SK-N-SH (cell line): Measurements from ENCODE around the gene MAGEF1. TPM values are rescaled to one million over a fixed set of nuclear protein-coding genes. Genes with fewer than 3 reads are reported as not detected.

Experiments
- CTCF ChIA-PET: fragments of 300-600, 350-600 bp; formaldehyde crosslinking; extraction: SDS; loops from one replicate; lab custom pipeline; 2021; lab: Yijun Ruan, JAX
- POLR2A ChIA-PET: fragments of 350-600 bp; sonication (Branson Sonifier 250); formaldehyde crosslinking; extraction: SDS; loops from one replicate; lab custom pipeline; 2020; ENCODE audit warnings: antibody characterized with exemption, inconsistent platforms; lab: Yijun Ruan, JAX
- DNase-seq: peaks from one replicate; pipeline ENCODE4 v3.0.0; 2012
- H2AFZ ChIP-seq: fragments of 200-600 bp; sonication (generic); 2 replicates; pipeline ENCODE4 v1.8.1; 2016; ENCODE audit warnings: antibody characterized with exemption, mild to moderate bottlenecking, low read depth
- H3F3A ChIP-seq: fragments of 200-600 bp; sonication (generic); replicated peaks from 2 replicates; pipeline ENCODE3; 2016; ENCODE audit warnings: antibody characterized with exemption, mild to moderate bottlenecking; ENCODE audit not compliant: insufficient read depth
- H3K27ac ChIP-seq, 2 experiments: fragments of 200-500 bp in 1 of 2; fragments of 200-600 bp in 1 of 2; sonication (Bioruptor generic) in 1 of 2; sonication (generic), shearing (Covaris generic) in 1 of 2; 2 replicates each; pipeline versions ENCODE4 v1.5.1 to v1.6.1; 2014 to 2016; ENCODE audit warnings: low read depth in 2 of 2, inconsistent platforms in 1 of 2, low read length in 1 of 2, mild to moderate bottlenecking in 1 of 2, mixed read lengths in 1 of 2
- H3K27me3 ChIP-seq: fragments of 200-600 bp; sonication (generic), shearing (Covaris generic); 2 replicates; pipeline ENCODE4 v1.6.1; 2016; ENCODE audit warnings: mixed run types; ENCODE audit not compliant: insufficient read depth
- H3K36me3 ChIP-seq, 2 experiments: fragments of 200-500 bp in 1 of 2; fragments of 200-600 bp in 1 of 2; sonication (Bioruptor generic) in 1 of 2; sonication (generic) in 1 of 2; replicated peaks in 1 of 2; 2 replicates each; pipeline versions ENCODE3 to v1.5.1; 2014 to 2016; ENCODE audit warnings: low read length in 1 of 2, mild to moderate bottlenecking in 1 of 2; ENCODE audit not compliant: insufficient read depth in 2 of 2, control insufficient read depth in 1 of 2
- H3K4me1 ChIP-seq, 2 experiments: fragments of 200-500 bp in 1 of 2; fragments of 200-600 bp in 1 of 2; sonication (Bioruptor generic) in 1 of 2; sonication (generic), shearing (Covaris generic) in 1 of 2; 2 replicates each; pipeline versions ENCODE4 v1.5.1 to v1.6.1; 2014 to 2016; ENCODE audit warnings: low read depth in 1 of 2, low read length in 1 of 2, mixed run types in 1 of 2; ENCODE audit not compliant: insufficient read depth in 2 of 2, control insufficient read depth in 1 of 2
- H3K4me2 ChIP-seq: fragments of 200-600 bp; sonication (generic), shearing (Covaris generic); 2 replicates; pipeline ENCODE4 v1.6.1; 2017; ENCODE audit warnings: mixed run types
- H3K4me3 ChIP-seq, 2 experiments: fragments of 200-500 bp in 1 of 2; fragments of 200-600 bp in 1 of 2; sonication (Bioruptor generic) in 1 of 2; sonication (generic), shearing (Covaris generic) in 1 of 2; 2 replicates each; pipeline versions ENCODE4 v1.5.1 to v1.8.1; 2014 to 2016; ENCODE audit warnings: low read depth in 2 of 2, inconsistent platforms in 1 of 2, low read length in 1 of 2, mild to moderate bottlenecking in 1 of 2, mixed read lengths in 1 of 2, moderate library complexity in 1 of 2
- H3K79me2 ChIP-seq: fragments of 200-600 bp; sonication (generic); 2 replicates; pipeline ENCODE4 v1.8.1; 2017; ENCODE audit warnings: mild to moderate bottlenecking; ENCODE audit not compliant: insufficient read depth
- H3K9ac ChIP-seq: fragments of 200-600 bp; sonication (generic); 2 replicates; pipeline ENCODE4 v1.6.1; 2017; ENCODE audit warnings: mixed run types
- H3K9me2 ChIP-seq: fragments of 200-600 bp; sonication (generic); 2 replicates; pipeline ENCODE4 v1.6.1; 2017; ENCODE audit warnings: mixed run types
- H3K9me3 ChIP-seq: fragments of 200-600 bp; sonication (generic); 2 replicates; pipeline ENCODE4 v1.6.1; 2017; ENCODE audit warnings: mixed run types, mild to moderate bottlenecking, moderate library complexity
- H4K20me1 ChIP-seq: fragments of 200-600 bp; sonication (generic); 2 replicates; pipeline ENCODE4 v1.6.1; 2017; ENCODE audit warnings: mild to moderate bottlenecking, mixed run types; ENCODE audit not compliant: insufficient read depth
- CHD2 ChIP-seq: fragments of 150-350 bp; IDR thresholded peaks from 2 replicates; pipeline ENCODE4 v1.6.1; 2018; ENCODE audit warnings: low read length; ENCODE audit not compliant: partially characterized antibody
- CTCF ChIP-seq: fragments of 200-600 bp; sonication (generic); IDR thresholded peaks from 2 replicates; pipeline ENCODE4 v1.6.1; 2017; ENCODE audit warnings: antibody characterized with exemption, mild to moderate bottlenecking, moderate library complexity
- EP300 ChIP-seq, 2 experiments: IDR thresholded peaks; 2 replicates each; pipeline versions ENCODE4 v1.4.0 to v1.6.1; 2012; ENCODE audit warnings: borderline replicate concordance in 1 of 2, low read depth in 1 of 2, low read length in 1 of 2
- EZH2phosphoT487 ChIP-seq: fragments of 200-600 bp; sonication (generic); IDR thresholded peaks from 2 replicates; pipeline ENCODE4 v1.6.1; 2017; ENCODE audit warnings: low read depth, mixed run types, mild to moderate bottlenecking, antibody characterized with exemption, moderate library complexity, borderline replicate concordance
- GABPA ChIP-seq: IDR thresholded peaks from 2 replicates; pipeline ENCODE4 v1.4.0; 2012; ENCODE audit warnings: low read depth, mild to moderate bottlenecking
- GATA2 ChIP-seq: sonication (generic); formaldehyde crosslinking; IDR thresholded peaks from 2 replicates; pipeline ENCODE4 v1.5.0; 2020; ENCODE audit warnings: mild to moderate bottlenecking, missing genetic modification reagents
- JUND ChIP-seq: IDR thresholded peaks from 2 replicates; pipeline ENCODE4 v1.4.0; 2012
- MAX ChIP-seq: IDR thresholded peaks from 2 replicates; pipeline ENCODE4 v1.4.0; 2012; ENCODE audit warnings: low read depth
- NFIC ChIP-seq: IDR thresholded peaks from 2 replicates; pipeline ENCODE4 v1.4.0; 2012; ENCODE audit warnings: borderline replicate concordance
- NRF1 ChIP-seq: IDR thresholded peaks from 2 replicates; pipeline ENCODE4 v1.6.1; 2012; ENCODE audit warnings: low read depth, mild to moderate bottlenecking, low read length
- PBX3 ChIP-seq: IDR thresholded peaks from 2 replicates; pipeline ENCODE4; 2012
- POLR2AphosphoS5 ChIP-seq: IDR thresholded peaks from 2 replicates; pipeline ENCODE4 v1.6.1; 2012; ENCODE audit warnings: low read depth, low read length
- RCOR1 ChIP-seq: fragments of 150-350 bp; IDR thresholded peaks from 2 replicates; pipeline ENCODE4 v1.6.1; 2017; ENCODE audit warnings: antibody characterized with exemption, low read length
- RFX5 ChIP-seq: IDR thresholded peaks from 2 replicates; pipeline ENCODE4 v1.6.1; 2012; ENCODE audit warnings: mild to moderate bottlenecking, improper control_type of control experiment, low read length
- SMC3 ChIP-seq: IDR thresholded peaks from 2 replicates; pipeline ENCODE4 v1.6.1; 2012; ENCODE audit warnings: low read depth, low read length, improper control_type of control experiment
- TAF1 ChIP-seq: IDR thresholded peaks from 2 replicates; pipeline ENCODE4 v1.6.1; 2012; ENCODE audit warnings: low read depth, mild to moderate bottlenecking, low read length, moderate library complexity, borderline replicate concordance
- TCF12 ChIP-seq: IDR thresholded peaks from 2 replicates; pipeline ENCODE4 v1.4.0; 2012
- USF1 ChIP-seq: IDR thresholded peaks from 2 replicates; pipeline ENCODE4 v1.4.0; 2012; ENCODE audit warnings: low read depth, borderline replicate concordance
- USF2 ChIP-seq: fragments of 150-350 bp; IDR thresholded peaks from 2 replicates; pipeline ENCODE4 v1.6.1; 2017; ENCODE audit warnings: antibody characterized with exemption, low read length, low read depth, borderline replicate concordance
- YY1 ChIP-seq: IDR thresholded peaks from 2 replicates; pipeline ENCODE4 v1.4.0; 2012; ENCODE audit warnings: low read depth, mild to moderate bottlenecking
- WGBS: methylation state at CpG from one replicate; pipeline ENCODE4 v1.1.6; 2017; ENCODE audit warnings: low lambda C conversion rate; 5-methylcytosine and 5-hydroxymethylcytosine counted together
- polyA plus RNA-seq, 3 experiments: library from polyadenylated mRNA; depleted of rRNA; stranded (reverse); fragments of >200 nt; gene quantifications; 2 replicates each; pipeline ENCODE4 v1.2.3, GENCODE V29; 2012

The MAGEF1 gene
- polyA plus RNA-seq, 1 of the 3 experiments (the other 2 are of a cell fraction): 45.2 TPM

GRCh38 chr3:184683234-184683633 lies 28.6 kb downstream of the MAGEF1 start:
- WGBS: 64% methylated on average over 5 of the region's 5 CpGs
- no peak for DNase-seq
- Histone ChIP-seq H3K36me3 (no peaks in the 10 kb centered on the region), H3F3A (no peaks in the 10 kb centered on the region), H3K9me2 (no peaks in the 10 kb centered on the region), H3K4me1 (peaks cover 0 to 25% of the 10 kb centered on the region in 2 experiments; a peak in 1 of 4 replicates), H3K9me3 (no peaks in the 10 kb centered on the region), H3K4me2 (no peak overlapping the region), H3K4me3 (no peak overlapping the region), H3K27ac (no peak overlapping the region), H3K27me3 (no peaks in the 10 kb centered on the region), H2AFZ (no peak overlapping the region), H3K79me2 (no peaks in the 10 kb centered on the region)
- ChIA-PET CTCF (no interaction called here), POLR2A (no interaction called here)
- TF ChIP-seq USF2 (no peak), RFX5 (no peak), CTCF (no peak), EZH2phosphoT487 (no peak), YY1 (no peak), NRF1 (no peak), TCF12 (no peak), POLR2AphosphoS5 (no peak), USF1 (no peak), TAF1 (no peak), CHD2 (no peak), SMC3 (no peak), MAX (no peak), NFIC (no peak), EP300 (IDR thresholded peaks at IDR 0.05; ENCODE audit: borderline replicate concordance in 1 of 2, low read depth in 1 of 2, low read length in 1 of 2) (no peak), RCOR1 (no peak), GABPA (no peak), JUND (no peak), PBX3 (no peak), GATA2 (no peak)
- TF ChIP-seq, all 33 proteins: peak for 0
- Histone ChIP-seq H4K20me1 (no peaks in the 10 kb centered on the region), H3K9ac (no peak overlapping the region)
